D341Med (cell line): ENCODE results near the gene COPS6.

Experiments
- DNase-seq: peaks from one replicate; pipeline ENCODE4 v3.0.0; 2012; ENCODE audit warnings: low spot score

COPS6 gene

DNA sequence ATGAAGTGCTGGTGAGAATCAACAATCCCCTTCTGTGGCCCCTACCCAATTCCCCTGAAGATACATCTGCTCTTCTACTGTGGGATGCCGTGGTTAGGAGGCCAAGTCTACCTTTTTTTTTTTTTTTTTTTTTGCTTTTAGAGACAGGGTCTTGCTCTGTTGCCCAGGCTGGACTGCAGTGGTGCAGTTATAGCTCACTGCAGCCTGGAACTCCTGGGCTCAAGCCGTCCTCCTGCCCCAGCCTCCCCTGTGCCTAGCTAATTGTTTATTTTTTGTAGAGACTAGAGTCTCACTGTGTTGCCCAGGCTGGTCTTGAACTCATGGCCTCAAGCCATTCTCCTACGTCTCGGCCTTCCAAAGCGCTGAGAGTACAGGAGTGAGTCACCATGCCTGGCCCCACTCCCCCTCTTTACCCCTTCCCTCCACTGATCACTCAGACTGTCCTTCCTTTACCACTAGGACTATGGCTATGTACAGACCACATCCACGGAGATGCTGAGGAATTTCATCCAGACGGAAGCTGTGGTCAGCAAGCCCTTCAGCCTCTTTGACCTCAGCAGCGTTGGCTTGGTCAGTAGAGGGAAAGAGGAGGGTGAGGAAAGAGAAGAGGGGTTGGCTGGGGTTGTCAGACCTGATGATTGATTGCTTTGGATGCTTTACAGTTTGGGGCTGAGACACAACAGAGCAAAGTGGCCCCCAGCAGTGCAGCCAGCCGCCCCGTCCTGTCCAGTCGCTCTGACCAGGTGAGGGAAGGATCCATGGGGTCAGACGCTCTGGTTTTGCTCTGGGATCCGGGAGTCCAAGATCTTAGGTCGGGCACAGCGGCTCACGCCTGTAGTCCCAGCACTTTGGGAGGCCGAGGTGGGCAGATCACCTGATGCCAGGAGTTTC is 14.4 kb downstream of the COPS6 start:
- DNase-seq = no peak

DNA sequence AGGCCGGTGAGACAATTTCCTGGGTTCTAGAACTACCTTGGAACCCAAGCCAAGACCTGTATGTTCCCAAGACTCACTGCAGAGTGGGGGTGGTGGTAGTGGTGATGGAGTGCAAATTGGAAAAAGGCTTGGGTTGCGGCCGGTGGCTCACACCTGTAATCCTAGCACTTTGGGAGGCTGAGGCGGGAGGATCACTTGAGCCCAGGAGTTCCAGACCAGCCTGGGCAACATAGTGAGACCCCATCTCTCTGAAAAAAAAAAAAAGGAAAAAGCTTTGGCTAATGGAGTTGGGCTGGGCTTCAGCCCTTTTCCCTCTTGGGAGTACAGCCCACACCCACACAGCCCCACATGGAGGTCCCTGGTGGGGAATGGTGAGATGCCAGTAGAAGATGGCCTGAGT is 16.8 kb downstream of the COPS6 start:
- no peak for DNase-seq

DNA sequence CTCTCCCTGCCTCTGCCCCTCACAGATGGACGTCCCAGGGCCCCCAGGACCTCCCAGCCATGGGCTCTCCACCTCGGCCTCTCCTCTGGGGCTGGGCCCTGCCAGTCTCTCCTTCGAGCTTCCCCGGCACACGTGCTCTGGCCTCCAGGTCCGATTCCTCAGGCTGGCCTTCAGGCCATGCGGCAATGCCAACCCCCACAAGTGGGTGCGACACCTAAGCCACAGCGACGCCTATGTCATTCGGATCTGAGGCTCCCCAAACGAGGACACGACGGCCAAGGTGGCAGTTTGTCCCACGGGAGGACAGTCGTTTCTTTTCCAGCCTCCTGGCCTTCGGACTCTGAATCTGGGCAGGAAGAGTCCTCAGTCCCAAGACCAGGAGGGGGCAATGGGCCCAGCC is 17.9 kb downstream of the COPS6 start:
- DNase-seq = no peak

DNA sequence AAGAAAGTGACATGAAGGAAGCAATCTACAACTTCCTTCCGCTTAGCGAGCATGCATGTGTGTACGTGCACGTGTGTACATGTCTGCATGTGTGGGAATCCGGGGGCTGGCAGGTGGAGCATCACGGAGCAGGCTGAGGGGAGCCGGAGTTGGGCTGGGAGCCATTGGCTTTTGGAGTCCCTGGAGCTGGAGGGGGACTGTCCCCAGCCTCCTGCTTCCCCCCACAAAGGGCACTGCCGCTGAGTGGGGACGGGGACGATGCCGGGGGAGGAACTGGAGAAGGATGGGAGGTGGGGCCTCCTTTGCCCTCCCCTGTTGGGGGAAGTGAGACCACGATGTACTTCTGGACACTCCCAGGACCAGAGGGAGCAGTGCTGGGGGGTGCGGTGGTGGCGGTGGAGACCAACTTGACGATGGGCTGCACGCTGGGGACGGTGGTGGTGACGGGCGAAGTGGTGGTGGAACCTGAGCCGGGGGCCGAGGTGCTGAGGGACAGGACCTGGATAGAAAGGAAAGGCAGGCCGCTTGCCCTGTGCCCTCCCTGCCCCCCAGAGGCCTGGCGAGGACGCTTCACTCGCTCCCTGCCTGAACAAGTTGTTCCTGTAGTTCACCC is 18.5 kb downstream of the COPS6 start:
- DNase-seq = no peak

DNA sequence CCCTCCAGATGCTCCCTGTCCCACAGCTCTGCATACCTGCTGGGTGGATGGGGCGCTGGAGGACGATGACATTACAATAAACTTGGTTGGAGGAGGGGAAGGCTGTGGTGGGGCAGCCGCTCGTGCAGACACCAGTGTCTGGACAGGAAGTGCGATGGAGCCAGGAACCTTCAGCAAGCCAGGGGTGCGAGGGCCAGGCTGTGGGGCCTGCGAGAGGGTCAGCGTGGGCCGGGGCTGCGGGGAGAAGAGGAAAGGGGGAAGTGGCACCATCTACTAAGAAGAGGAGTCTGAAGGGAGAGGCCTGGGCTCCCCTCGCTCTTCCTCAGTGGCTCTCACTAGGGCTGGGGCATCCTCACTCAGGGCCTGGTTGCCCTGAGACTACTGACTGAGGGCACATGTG is 19.1 kb downstream of the COPS6 start:
- DNase-seq = no peak

DNA sequence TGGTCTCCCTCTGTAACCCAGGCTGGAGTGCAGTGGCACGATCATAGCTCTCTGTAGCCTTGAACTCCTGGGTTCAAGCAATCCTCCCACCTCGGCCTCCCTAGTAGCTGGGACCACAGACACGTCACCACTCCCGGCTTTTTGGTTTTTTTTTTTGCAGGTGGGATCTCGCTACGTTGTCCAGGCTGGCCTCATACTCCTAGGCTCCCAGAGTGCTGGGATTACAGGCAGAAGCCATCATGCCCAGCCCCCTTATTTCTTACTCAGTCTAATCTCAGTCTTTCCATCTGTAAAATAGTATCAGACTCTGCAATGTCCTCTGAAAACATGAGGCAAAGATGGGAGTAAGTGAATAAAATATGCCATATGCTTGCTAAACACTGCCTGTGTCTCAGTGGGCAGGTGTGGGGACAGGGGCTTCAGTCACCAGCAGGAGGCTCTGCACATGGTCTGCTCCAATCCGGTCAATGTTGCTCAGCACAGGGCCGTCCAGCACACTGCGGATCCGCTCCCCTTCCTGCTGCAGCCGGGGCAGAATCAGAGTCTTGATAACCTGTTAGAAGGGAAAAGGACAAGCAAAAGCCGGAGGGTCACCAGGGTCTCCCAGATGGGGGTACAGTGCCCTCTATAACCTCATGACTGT is 20.9 kb downstream of the COPS6 start:
- no peak for DNase-seq

DNA sequence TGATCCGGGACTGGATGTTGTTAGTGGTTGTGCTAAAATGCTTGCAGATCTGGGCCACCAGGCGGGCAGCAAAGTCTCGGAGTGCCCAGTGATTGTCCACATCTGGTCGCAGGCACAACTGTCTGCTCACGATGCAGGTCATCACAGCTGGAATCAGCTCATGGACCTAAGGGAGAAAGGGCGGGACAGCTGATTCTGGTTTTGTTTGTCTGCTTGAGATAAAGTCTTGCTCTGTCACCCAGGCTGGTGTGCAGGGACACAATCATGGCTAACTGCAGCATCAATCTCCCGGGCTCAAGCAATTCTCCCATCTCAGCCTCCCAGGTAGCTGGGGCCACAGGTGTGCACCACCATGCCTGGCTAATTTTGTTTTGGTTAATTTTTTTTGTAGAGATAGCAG is 22.4 kb downstream of the COPS6 start:
- DNase-seq = no peak

DNA sequence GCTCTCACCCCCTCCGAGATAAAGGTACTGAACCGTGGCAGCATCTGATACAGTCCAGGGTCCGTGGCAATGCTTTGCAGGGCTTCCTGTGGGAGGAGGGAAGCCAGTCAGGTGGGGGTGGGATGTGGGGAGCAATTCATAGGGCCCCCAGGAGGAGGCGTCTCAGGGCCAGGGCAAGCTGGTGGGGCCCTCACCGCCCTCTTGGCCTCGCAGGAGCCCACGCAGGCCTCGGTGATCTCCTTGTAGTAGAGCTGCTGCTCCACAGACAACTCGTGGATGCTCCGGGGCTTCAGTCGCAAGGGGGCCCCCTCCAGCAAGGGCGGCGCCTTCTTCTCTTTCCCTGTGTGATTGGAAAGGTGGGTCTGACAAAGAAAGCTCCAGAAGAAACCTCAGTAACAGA is 23.1 kb downstream of the COPS6 start:
- DNase-seq = no peak

DNA sequence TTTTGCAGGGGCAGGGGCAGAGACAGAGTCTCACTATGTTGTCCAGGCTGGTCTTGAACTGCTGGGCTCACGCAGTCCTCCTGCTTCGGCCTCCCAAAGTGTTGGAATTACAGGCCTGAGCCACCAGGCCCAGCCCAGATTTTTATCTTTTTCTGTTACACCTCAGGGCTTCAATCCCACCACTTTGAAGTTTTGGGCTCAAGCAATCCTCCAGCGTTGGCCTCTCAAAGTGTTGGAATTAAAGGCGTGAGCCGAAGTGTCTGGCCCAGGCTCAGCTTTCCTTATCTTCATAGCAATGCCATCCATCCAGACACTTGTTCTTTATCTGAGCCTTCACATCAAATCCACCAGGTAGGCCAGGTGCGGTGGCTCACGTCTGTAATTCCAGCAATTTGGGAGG is 26.3 kb downstream of the COPS6 start:
- DNase-seq = no peak

DNA sequence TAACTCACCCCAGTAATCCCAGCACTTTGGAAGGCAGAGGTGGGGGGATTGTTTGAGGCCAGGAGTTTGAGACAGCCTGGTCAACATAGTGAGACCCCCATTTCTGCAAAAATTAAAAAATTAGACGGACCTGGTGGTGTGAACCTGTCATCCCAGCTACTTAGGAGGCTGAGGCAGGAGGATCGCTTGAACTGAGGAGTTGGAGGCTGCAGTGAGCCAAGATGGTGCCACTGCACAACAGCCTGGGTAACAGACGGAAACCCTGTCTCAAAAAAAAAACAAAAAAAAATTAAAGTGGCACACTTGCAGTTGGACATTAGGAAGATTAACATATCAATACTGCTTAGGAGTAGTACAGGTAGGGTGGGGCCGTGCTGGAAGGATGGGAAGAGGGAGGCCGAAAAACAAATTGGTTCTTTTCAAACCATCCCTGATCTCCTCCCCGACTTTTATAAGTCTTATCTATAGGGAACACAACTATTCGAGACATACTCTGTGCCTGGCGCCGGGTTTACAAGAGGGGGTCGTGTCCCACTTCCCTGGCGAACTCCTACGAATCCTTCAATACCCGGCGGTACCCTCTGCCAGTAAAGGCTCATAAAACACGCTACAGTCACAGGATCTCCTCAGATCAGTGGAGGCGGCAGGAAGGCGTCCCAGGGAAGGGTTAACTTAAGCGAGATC is 29.8 kb downstream of the COPS6 start:
- DNase-seq = no peak

DNA sequence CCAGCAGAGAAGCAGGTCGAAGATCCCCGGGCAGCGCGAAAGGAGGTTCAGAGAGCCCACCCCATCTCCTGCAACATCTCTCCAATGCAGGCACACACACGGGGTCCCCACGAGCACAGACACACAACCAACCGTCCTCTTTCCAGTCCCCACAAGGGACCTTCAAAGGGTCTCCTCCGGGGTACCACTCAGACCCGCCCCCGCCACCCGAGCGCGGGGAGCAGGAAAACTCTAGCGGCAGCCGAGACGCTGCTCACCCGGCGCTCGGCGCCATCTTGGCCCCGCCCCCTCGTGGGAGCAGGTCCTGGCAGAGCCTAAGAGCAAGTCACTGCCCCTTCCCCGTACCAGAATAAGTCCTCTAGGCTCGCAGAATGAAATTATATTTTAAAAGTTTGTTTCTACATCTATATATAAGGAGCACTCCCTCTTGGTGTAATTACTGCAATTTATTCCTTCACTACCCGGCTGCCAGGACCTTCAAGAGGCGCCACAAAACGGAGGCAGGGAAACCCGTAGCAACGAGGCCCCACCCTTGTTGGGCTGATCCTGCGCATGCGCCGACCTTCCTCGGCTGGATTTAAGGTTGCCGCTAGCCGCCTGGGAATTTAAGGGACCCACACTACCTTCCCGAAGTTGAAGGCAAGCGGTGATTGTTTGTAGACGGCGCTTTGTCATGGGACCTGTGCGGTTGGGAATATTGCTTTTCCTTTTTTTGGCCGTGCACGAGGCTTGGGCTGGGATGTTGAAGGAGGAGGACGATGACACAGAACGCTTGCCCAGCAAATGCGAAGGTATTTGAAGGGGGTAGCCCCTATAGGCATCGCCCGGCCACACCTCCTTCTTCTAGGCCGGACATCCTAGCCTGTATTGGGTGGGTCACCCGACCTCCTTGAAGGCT is 30.6 kb downstream of the COPS6 start, which contains the start of the genes CNPY4 and TAF6:
TSS of gene CNPY4 (plus strand) at position 563 of the 898 bp plus-strand sequence. CDS start at position 674, 111 bp downstream.
TSS of gene TAF6 (minus strand) at position 287 of the 898 bp plus-strand sequence. CDS start 5,149 bp downstream, outside the sequence.
- DNase-seq = peak; percentile 98

DNA sequence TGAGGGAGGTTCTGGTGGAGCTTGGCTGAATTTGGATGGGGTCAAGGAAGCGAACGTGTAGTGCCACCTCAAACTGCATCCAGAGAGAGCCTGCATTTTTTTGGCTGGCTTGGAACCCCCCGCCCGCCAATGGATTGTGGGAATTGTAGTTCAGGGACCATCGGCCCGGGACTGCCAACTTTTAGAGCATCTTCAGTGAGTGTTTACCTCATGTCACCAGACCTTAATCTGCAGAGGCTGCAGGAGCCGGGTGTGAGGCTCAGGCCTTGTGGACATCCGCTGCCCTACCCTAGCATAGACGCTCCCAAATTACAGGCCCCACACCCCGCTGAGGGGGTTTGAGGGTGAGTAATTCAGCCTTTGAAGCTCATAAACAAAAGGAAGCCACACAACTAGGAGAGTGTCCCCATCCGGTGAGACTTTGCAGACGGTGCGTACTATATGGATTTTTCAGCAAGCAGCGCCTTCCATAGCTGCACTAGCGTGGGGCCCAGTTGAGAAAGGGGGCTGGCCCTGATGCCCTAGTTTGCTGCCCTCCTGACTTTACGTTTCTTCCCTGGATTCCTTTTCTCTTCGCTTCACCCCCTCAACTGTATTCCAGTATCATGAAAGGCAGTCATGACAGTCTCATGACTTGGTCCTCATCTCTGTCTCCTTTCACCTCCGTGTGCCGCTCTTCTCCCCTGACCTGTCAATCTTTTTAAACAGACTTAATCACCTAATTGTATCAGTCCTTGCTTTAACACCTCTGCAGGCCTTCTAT is 31.4 kb downstream of the COPS6 start:
- peak; percentile 81 for DNase-seq

DNA sequence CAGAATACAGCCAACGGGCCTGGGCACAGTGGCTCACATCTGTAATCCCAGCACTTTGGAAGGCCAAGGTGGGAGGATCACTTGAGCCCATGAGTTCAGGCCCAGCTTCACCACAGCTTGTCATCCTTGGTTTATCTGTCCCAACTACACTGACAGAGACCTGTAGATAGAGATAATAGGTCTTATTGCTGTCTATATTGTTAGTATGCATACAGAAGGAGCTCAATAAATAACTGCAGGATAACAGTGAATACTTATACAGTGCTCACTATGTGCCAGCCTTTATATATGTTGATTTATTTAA is 31.9 kb downstream of the COPS6 start:
- DNase-seq = no peak

DNA sequence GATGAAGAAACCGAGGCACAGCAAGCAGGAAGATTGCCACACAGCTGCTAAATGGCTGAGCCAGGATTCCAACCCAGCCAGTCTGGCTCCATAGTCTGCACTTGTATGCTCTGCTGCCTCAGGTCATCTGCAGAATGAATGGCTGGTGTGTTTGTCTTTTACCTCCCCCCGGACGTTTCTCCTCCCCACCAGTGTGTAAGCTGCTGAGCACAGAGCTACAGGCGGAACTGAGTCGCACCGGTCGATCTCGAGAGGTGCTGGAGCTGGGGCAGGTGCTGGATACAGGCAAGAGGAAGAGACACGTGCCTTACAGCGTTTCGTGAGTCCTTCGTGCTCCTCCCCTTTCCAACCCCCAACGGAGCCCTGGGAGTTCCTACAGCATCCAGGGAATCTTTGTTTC is 33.3 kb downstream of the COPS6 start:
- no peak for DNase-seq

DNA sequence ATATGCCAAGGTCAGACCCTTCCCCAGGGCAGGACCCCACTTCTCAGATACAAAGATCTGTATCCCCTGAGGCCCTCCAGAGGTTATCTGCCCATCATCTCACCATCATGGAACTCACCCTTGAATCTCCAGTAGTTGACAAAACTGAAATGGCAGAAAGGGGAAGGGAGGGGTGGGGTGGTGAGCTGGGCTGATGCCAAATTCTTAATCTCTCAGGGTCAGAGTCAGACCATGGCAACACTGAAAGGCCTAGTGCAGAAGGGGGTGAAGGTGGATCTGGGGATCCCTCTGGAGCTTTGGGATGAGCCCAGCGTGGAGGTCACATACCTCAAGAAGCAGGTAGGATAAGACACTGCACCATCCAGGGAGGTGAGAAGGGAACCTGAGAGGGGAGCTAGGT is 33.8 kb downstream of the COPS6 start:
- DNase-seq = no peak

DNA sequence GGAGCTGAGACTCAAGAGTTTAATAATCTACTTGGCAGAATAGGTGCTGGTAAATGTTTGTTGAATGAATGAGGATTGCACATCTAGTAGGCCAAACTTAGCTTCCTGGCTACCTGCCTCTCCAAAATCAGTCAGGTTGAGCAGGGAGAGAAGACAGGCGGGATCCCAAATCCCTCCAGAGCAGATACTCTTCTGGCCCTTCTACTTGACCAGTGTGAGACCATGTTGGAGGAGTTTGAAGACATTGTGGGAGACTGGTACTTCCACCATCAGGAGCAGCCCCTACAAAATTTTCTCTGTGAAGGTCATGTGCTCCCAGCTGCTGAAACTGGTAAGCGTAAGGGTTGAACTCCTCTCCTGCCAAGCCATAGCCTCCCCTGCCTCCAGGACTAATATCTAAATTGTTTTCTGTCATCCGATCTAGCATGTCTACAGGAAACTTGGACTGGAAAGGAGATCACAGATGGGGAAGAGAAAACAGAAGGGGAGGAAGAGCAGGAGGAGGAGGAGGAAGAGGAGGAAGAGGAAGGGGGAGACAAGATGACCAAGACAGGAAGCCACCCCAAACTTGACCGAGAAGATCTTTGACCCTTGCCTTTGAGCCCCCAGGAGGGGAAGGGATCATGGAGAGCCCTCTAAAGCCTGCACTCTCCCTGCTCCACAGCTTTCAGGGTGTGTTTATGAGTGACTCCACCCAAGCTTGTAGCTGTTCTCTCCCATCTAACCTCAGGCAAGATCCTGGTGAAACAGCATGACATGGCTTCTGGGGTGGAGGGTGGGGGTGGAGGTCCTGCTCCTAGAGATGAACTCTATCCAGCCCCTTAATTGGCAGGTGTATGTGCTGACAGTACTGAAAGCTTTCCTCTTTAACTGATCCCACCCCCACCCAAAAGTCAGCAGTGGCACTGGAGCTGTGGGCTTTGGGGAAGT is 35.8 kb downstream of the COPS6 start:
- DNase-seq = no peak

DNA sequence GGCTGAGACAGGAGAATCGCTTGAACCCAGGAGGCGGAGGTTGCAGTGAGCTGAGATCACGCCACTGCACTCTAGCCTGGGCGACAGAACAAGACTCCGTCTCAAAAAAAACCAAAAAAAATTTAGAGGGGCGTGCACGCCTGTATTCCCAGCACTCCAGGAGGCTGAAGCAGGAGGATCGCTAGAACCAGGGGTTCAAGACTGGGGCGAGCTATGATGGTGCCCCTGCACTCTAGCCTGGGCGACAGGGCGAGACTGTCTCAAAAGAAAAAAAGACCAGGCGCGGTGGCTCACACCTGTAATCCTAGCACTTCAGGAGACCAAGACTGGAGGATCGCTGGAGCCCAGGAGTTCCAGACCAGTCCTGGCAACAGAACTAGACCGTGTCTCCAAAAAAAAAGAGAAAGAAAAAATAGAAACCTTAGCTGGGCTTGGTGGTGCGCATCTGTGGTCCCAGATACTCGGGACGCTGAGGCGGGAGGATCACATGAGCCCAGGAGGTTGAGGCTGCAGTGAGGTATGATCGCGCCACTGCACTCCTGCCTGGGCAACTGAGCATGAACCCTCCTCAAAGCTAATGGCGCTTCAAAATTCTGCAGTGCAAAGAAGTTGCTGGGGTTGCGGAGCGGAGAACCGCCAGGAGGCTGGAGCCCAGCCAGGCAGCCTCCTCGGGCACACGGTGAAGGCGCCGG is 37.6 kb downstream of the COPS6 start:
- no peak for DNase-seq

DNA sequence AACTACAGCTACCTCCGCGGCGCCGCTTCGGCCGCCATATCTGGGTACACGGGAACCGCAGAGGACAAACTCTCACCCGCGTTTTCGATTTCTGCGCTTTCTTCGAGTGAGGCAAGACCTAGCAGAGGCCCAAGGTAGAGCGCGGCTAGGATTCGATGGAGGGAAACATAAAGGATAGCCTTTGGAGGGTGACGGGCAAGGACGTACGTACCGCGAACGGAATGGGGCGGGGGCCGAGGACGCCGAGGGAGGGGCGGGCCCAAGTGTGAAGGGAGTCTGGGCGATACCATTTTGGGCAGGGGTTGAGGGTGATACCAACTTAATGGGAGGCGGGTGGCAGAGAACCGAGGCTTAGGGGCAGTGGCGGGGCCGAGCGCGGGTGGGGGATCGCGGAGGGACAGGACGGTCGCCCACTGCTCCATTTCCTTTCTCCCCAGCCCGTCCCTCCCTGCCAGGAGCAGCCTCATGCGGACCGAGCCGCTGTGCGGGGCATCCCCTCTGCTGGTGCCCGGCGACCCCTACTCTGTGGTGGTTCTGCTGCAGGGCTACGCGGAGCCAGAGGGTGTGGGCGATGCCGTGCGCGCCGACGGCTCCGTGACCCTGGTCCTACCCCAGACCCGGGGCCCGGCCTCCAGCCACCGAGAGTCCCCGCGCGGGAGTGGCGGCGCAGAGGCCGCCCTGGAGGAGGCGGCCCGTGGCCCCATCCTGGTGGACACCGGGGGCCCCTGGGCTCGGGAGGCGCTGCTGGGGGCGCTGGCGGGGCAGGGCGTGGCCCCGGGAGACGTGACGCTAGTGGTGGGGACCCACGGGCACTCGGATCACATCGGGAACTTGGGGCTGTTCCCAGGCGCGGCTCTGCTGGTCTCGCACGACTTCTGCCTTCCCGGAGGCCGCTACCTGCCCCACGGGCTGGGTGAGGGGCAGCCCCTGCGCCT is 38.4 kb downstream of the COPS6 start, which contains the start of gene MBLAC1:
TSS of gene MBLAC1 (plus strand) at position 37 of the 935 bp plus-strand sequence. CDS start at position 466, 429 bp downstream.
- DNase-seq = peak; percentile 93
